ENCODE results near the gene PIEZO2. TPM values are rescaled to one million over a fixed set of nuclear protein-coding genes. Genes with fewer than 3 reads are reported as not detected.

PIEZO2 gene
- total RNA-seq, 1 donor from 2014 or later = 26.8 TPM

- DNase-seq (ENCODE audit: low spot score) = no peak
- intact Hi-C loops (cut with DNase I) = no loop called here
- peak; percentile 83 for ATAC-seq
Observed at GRCh38 chr18:10715791-10716190, 433.6 kb downstream of the PIEZO2 start.

- intact Hi-C loops (cut with DNase I) = no loop called here
- DNase-seq (ENCODE audit: low spot score) = no peak
- ATAC-seq = no peak
Observed at GRCh38 chr18:10713409-10713808, 436.0 kb downstream of the PIEZO2 start.

- intact Hi-C loops (cut with DNase I) = no loop called here
- ATAC-seq = no peak
Observed at GRCh38 chr18:10707294-10707693, 442.1 kb downstream of the PIEZO2 start.

GRCh38 chr18:10705786-10706185 is 443.6 kb downstream of the PIEZO2 start:
- intact Hi-C loops (cut with DNase I) = no loop called here
- no peak for ATAC-seq
- DNase-seq (ENCODE audit: low spot score) = no peak

More at GRCh38 chr18:10707294-10707693, 442.1 kb downstream of the PIEZO2 start:
- DNase-seq (ENCODE audit: low spot score) = no peak

- no peak for DNase-seq (ENCODE audit: low spot score)
- intact Hi-C loops (cut with DNase I) = no loop called here
- ATAC-seq = no peak
Observed at GRCh38 chr18:10705291-10705690, 444.1 kb downstream of the PIEZO2 start.

GRCh38 chr18:10702206-10702605 is 447.2 kb downstream of the PIEZO2 start:
- no peak for ATAC-seq
- DNase-seq (ENCODE audit: low spot score) = no peak
- intact Hi-C loops (cut with DNase I) = no loop called here

GRCh38 chr18:10690366-10690765 is 459.0 kb downstream of the PIEZO2 start:
- no peak for DNase-seq (ENCODE audit: low spot score)
- intact Hi-C loops (cut with DNase I) = no loop called here
- ATAC-seq = no peak

- ATAC-seq (peak; percentile 42), DNase-seq (ENCODE audit: low spot score) (no peak)
- intact Hi-C loops (cut with DNase I) = no loop called here
Observed at GRCh38 chr18:10690035-10690329, 459.4 kb downstream of the PIEZO2 start.

GRCh38 chr18:10689236-10690034 is 459.9 kb downstream of the PIEZO2 start:
- DNase-seq (ENCODE audit: low spot score) (no peak), ATAC-seq (peak; percentile 83)
- intact Hi-C loops (cut with DNase I) = no loop called here

GRCh38 chr18:10688766-10689165 is 460.6 kb downstream of the PIEZO2 start:
- no peak for DNase-seq (ENCODE audit: low spot score)
- ATAC-seq = no peak
- intact Hi-C loops (cut with DNase I) = no loop called here

- intact Hi-C loops (cut with DNase I) = no loop called here
Observed at GRCh38 chr18:10687161-10687925, 462.0 kb downstream of the PIEZO2 start.

GRCh38 chr18:10686308-10686707 is 463.1 kb downstream of the PIEZO2 start:
- no peak for ATAC-seq
- no peak for DNase-seq (ENCODE audit: low spot score)
- intact Hi-C loops (cut with DNase I) = no loop called here

More at GRCh38 chr18:10687161-10687925, 462.0 kb downstream of the PIEZO2 start:
- DNase-seq (ENCODE audit: low spot score) (no peak), ATAC-seq (no peak)

- intact Hi-C loops (cut with DNase I) = no loop called here
- DNase-seq (ENCODE audit: low spot score) = no peak
- ATAC-seq = no peak
Observed at GRCh38 chr18:10685484-10685883, 463.9 kb downstream of the PIEZO2 start.

- no peak for DNase-seq (ENCODE audit: low spot score)
- ATAC-seq = no peak
- intact Hi-C loops (cut with DNase I) = no loop called here
Observed at GRCh38 chr18:10682368-10682714, 467.0 kb downstream of the PIEZO2 start.

GRCh38 chr18:10681581-10682367 is 467.6 kb downstream of the PIEZO2 start:
- DNase-seq (ENCODE audit: low spot score) (no peak), ATAC-seq (no peak)
- intact Hi-C loops (cut with DNase I) = no loop called here

GRCh38 chr18:10680271-10680596 is 469.1 kb downstream of the PIEZO2 start:
- DNase-seq (ENCODE audit: low spot score) (no peak), ATAC-seq (no peak)
- intact Hi-C loops (cut with DNase I) = no loop called here

- intact Hi-C loops (cut with DNase I) = no loop called here
- DNase-seq (ENCODE audit: low spot score) (no peak), ATAC-seq (no peak)
Observed at GRCh38 chr18:10679557-10680270, 469.7 kb downstream of the PIEZO2 start.

GRCh38 chr18:10671441-10671840 is 477.9 kb downstream of the PIEZO2 start:
- DNase-seq (ENCODE audit: low spot score) (no peak), ATAC-seq (no peak)
- intact Hi-C loops (cut with DNase I) = no loop called here

- intact Hi-C loops (cut with DNase I) = no loop called here
- DNase-seq (ENCODE audit: low spot score) (no peak), ATAC-seq (no peak)
Observed at GRCh38 chr18:10670856-10671255, 478.5 kb downstream of the PIEZO2 start.
